ENCODE results near the gene ARHGAP35.

The ARHGAP35 gene

GRCh38 chr19:46859637-46860124, 1.1 kb upstream of the ARHGAP35 start:
- Mint-ChIP-seq H3K4me1 (peaks cover 10% of the 10 kb centered on the region), H3K27me3 (ENCODE audit: low read depth) (no peaks in the 10 kb centered on the region), H3K4me3 (peak overlapping the region; percentile 89 to 93 (median 90)), H3K9me3 (no peaks in the 10 kb centered on the region), H3K36me3 (ENCODE audit: low read depth) (no peaks in the 10 kb centered on the region), H3K27ac (peak overlapping the region; percentile 76 to 90 (median 82))
- TF ChIP-seq CTCF (IDR thresholded peaks at IDR 0.05; ENCODE audit: unreplicated experiment in 3 of 3): no peak

- no peak for TF ChIP-seq CTCF (IDR thresholded peaks at IDR 0.05; ENCODE audit: unreplicated experiment in 3 of 3)
- Mint-ChIP-seq H3K4me3 (peak overlapping the region; percentile 89 to 93 (median 90)), H3K9me3 (no peaks in the 10 kb centered on the region), H3K27ac (peak overlapping the region; percentile 76 to 90 (median 82)), H3K27me3 (ENCODE audit: low read depth) (no peaks in the 10 kb centered on the region), H3K36me3 (ENCODE audit: low read depth) (peaks cover 1% of the 10 kb centered on the region), H3K4me1 (peaks cover 16% of the 10 kb centered on the region)
These were observed 512 bp upstream of the ARHGAP35 start for GRCh38 chr19:46860125-46860845.

GRCh38 chr19:46861691-46862502, 1.1 kb downstream of the ARHGAP35 start:
- H3K4me3 Mint-ChIP-seq: no peak overlapping the region
- no peaks in the 10 kb centered on the region for H3K27me3 Mint-ChIP-seq (ENCODE audit: low read depth)
- no peak overlapping the region for H3K27ac Mint-ChIP-seq

GRCh38 chr19:46862503-46862834, 1.7 kb downstream of the ARHGAP35 start:
- Mint-ChIP-seq H3K27ac (no peak overlapping the region), H3K4me1 (peaks cover 30% of the 10 kb centered on the region)

More at GRCh38 chr19:46861691-46862502, 1.1 kb downstream of the ARHGAP35 start:
- TF ChIP-seq CTCF (IDR thresholded peaks at IDR 0.05; ENCODE audit: unreplicated experiment in 3 of 3): no peak
- Mint-ChIP-seq H3K4me1 (peaks cover 24% of the 10 kb centered on the region), H3K36me3 (ENCODE audit: low read depth) (peaks cover 5% of the 10 kb centered on the region), H3K9me3 (no peaks in the 10 kb centered on the region)

GRCh38 chr19:46862974-46863632, 2.3 kb downstream of the ARHGAP35 start:
- no peaks in the 10 kb centered on the region for H3K9me3 Mint-ChIP-seq
- H3K36me3 Mint-ChIP-seq (ENCODE audit: low read depth): peaks cover 5% of the 10 kb centered on the region
- H3K27me3 Mint-ChIP-seq (ENCODE audit: low read depth): no peaks in the 10 kb centered on the region
- peaks cover 32% of the 10 kb centered on the region for H3K4me1 Mint-ChIP-seq
- H3K4me3 Mint-ChIP-seq: no peak overlapping the region
- TF ChIP-seq CTCF (IDR thresholded peaks at IDR 0.05; ENCODE audit: unreplicated experiment in 3 of 3): no peak
- no peak overlapping the region for H3K27ac Mint-ChIP-seq

More at GRCh38 chr19:46862503-46862834, 1.7 kb downstream of the ARHGAP35 start:
- no peak overlapping the region for H3K4me3 Mint-ChIP-seq
- no peaks in the 10 kb centered on the region for H3K9me3 Mint-ChIP-seq
- TF ChIP-seq CTCF (IDR thresholded peaks at IDR 0.05; ENCODE audit: unreplicated experiment in 3 of 3): no peak
- H3K27me3 Mint-ChIP-seq (ENCODE audit: low read depth): no peaks in the 10 kb centered on the region
- H3K36me3 Mint-ChIP-seq (ENCODE audit: low read depth): peaks cover 5% of the 10 kb centered on the region

All from nephron (organoid).